ENCODE results near the gene NOD2. TPM values are rescaled to one million over a fixed set of nuclear protein-coding genes. Genes with fewer than 3 reads are reported as not detected.

NOD2 gene
- total RNA-seq, 1 donor from 2014 or later: not detected

GRCh38 chr16:50677351-50677750, 16.1 kb upstream of the NOD2 start:
- H3K36me3 Mint-ChIP-seq: peaks cover 2% of the 10 kb centered on the region
- no peak overlapping the region for H2AFZ ChIP-seq (replicated peaks)
- no peak overlapping the region for H3K4me3 ChIP-seq
- no peaks in the 10 kb centered on the region for H3K79me2 ChIP-seq (ENCODE audit: low read depth)
- H4K20me1 ChIP-seq (ENCODE audit: low read depth): no peaks in the 10 kb centered on the region
- no peaks in the 10 kb centered on the region for H3F3A ChIP-seq (ENCODE audit: low read depth)
- no peak overlapping the region for H3K9ac ChIP-seq
- no peak for TF ChIP-seq EZH2phosphoT487 (IDR thresholded peaks at IDR 0.05)
- TF ChIP-seq EZH2 (IDR thresholded peaks at IDR 0.05): no peak
- peak; percentile 55 for TF ChIP-seq CTCF (IDR thresholded peaks at IDR 0.05)
- peaks cover 5% of the 10 kb centered on the region for H3K27me3 Mint-ChIP-seq (ENCODE audit: insufficient read depth, low read depth)
- peaks cover 8% of the 10 kb centered on the region for H3K9me3 Mint-ChIP-seq
- H3K4me1 Mint-ChIP-seq: no peaks in the 10 kb centered on the region
- H3K27me3 ChIP-seq: no peaks in the 10 kb centered on the region
- H3K4me1 ChIP-seq: no peaks in the 10 kb centered on the region
- DNase-seq (ENCODE audit: low spot score): no peak
- H3K4me2 ChIP-seq: no peak overlapping the region
- no peak overlapping the region for H3K4me3 Mint-ChIP-seq
- no peak overlapping the region for H3K27ac ChIP-seq
- H3K36me3 ChIP-seq: no peaks in the 10 kb centered on the region
- no peaks in the 10 kb centered on the region for H3K9me3 ChIP-seq (ENCODE audit: low read depth)
- H3K27ac Mint-ChIP-seq: no peak overlapping the region

- no peaks in the 10 kb centered on the region for H3K4me1 Mint-ChIP-seq
- peaks cover 5% of the 10 kb centered on the region for H3K27me3 Mint-ChIP-seq (ENCODE audit: insufficient read depth, low read depth)
- Histone ChIP-seq H3K36me3 (no peaks in the 10 kb centered on the region), H3K4me1 (no peaks in the 10 kb centered on the region), H3K9ac (no peak overlapping the region), H3K4me2 (no peak overlapping the region), H3F3A (ENCODE audit: low read depth) (no peaks in the 10 kb centered on the region), H3K9me3 (ENCODE audit: low read depth) (no peaks in the 10 kb centered on the region), H4K20me1 (ENCODE audit: low read depth) (no peaks in the 10 kb centered on the region), H2AFZ (replicated peaks) (no peak overlapping the region), H3K79me2 (ENCODE audit: low read depth) (no peaks in the 10 kb centered on the region), H3K27ac (no peak overlapping the region), H3K4me3 (no peak overlapping the region), H3K27me3 (no peaks in the 10 kb centered on the region)
- no peak for TF ChIP-seq EZH2phosphoT487 (IDR thresholded peaks at IDR 0.05)
- no peak for TF ChIP-seq EZH2 (IDR thresholded peaks at IDR 0.05)
- no peak for TF ChIP-seq CTCF (IDR thresholded peaks at IDR 0.05)
- no peak overlapping the region for H3K4me3 Mint-ChIP-seq
- H3K36me3 Mint-ChIP-seq: peaks cover 2% of the 10 kb centered on the region
- no peak overlapping the region for H3K27ac Mint-ChIP-seq
- no peak for DNase-seq (ENCODE audit: low spot score)
- H3K9me3 Mint-ChIP-seq: peaks cover 3% of the 10 kb centered on the region
Observed at GRCh38 chr16:50678531-50678930, 14.9 kb upstream of the NOD2 start.

- H3K4me3 Mint-ChIP-seq: no peak overlapping the region
- no peak overlapping the region for H3K27ac ChIP-seq
Observed at GRCh38 chr16:50679266-50679665, 14.1 kb upstream of the NOD2 start.

More at GRCh38 chr16:50679266-50679665, 14.1 kb upstream of the NOD2 start:
- Histone ChIP-seq H3K27me3 (no peaks in the 10 kb centered on the region), H3K9ac (no peak overlapping the region), H3K79me2 (ENCODE audit: low read depth) (no peaks in the 10 kb centered on the region), H3K4me3 (no peak overlapping the region), H3K9me3 (ENCODE audit: low read depth) (no peaks in the 10 kb centered on the region), H3K4me1 (no peaks in the 10 kb centered on the region), H3K36me3 (no peaks in the 10 kb centered on the region), H3F3A (ENCODE audit: low read depth) (no peaks in the 10 kb centered on the region), H3K4me2 (no peak overlapping the region), H4K20me1 (ENCODE audit: low read depth) (no peaks in the 10 kb centered on the region), H2AFZ (replicated peaks) (no peak overlapping the region)
- H3K27me3 Mint-ChIP-seq (ENCODE audit: insufficient read depth, low read depth): peaks cover 7% of the 10 kb centered on the region
- no peak overlapping the region for H3K27ac Mint-ChIP-seq
- H3K4me1 Mint-ChIP-seq: no peaks in the 10 kb centered on the region
- TF ChIP-seq CTCF (IDR thresholded peaks at IDR 0.05) (no peak), EZH2phosphoT487 (IDR thresholded peaks at IDR 0.05) (no peak), EZH2 (IDR thresholded peaks at IDR 0.05) (no peak)
- H3K36me3 Mint-ChIP-seq: no peaks in the 10 kb centered on the region
- DNase-seq (ENCODE audit: low spot score): no peak
- no peaks in the 10 kb centered on the region for H3K9me3 Mint-ChIP-seq

Measured in neural progenitor cell (in vitro differentiated cells).